AG04450 (cell line): ENCODE results near the gene WWC2. TPM values are rescaled to one million over a fixed set of nuclear protein-coding genes. Genes with fewer than 3 reads are reported as not detected.

Experiments
- CTCF ChIA-PET: fragments of 300-600, 350-600 bp; formaldehyde crosslinking; extraction: SDS; loops from one replicate; lab custom pipeline; 2022; ENCODE audit warnings: antibody characterized with exemption, inconsistent platforms; lab: Charles Lee
- POLR2A ChIA-PET: fragments of 350-600 bp; formaldehyde crosslinking; extraction: SDS; loops from one replicate; lab custom pipeline; 2021; ENCODE audit warnings: antibody characterized with exemption, inconsistent platforms; lab: Yijun Ruan, JAX
- DNase-seq: peaks from one replicate; pipeline ENCODE4 v3.0.0-alpha.2; 2011; ENCODE audit warnings: low read depth, low spot score
- H3K27ac ChIP-seq: one replicate; pipeline ENCODE4 v1.5.1; 2012; ENCODE audit warnings: low read depth, low read length, control low read depth
- H3K27me3 ChIP-seq: one replicate; pipeline ENCODE4 v1.6.0; 2012; ENCODE audit warnings: low read length; ENCODE audit not compliant: control insufficient read depth, insufficient read depth
- H3K4me3 ChIP-seq: 2 replicates; pipeline ENCODE4 v1.5.1; 2011; ENCODE audit warnings: mild to moderate bottlenecking, low read depth, low read length, control low read depth
- H3K9me3 ChIP-seq: 2 replicates; pipeline ENCODE4 v1.5.1; 2012; ENCODE audit warnings: low read length; ENCODE audit not compliant: control insufficient read depth, insufficient read depth
- polyA plus RNA-seq: library from polyadenylated mRNA; depleted of rRNA; stranded (reverse); fragments of >200 nt; gene quantifications from 2 replicates; pipeline ENCODE4 v1.2.3, GENCODE V29; 2011
- TF ChIP-seq, protein P1 (sequence below): IDR thresholded peaks from 2 replicates; pipeline ENCODE4 v1.5.1; 2011; ENCODE audit warnings: low read depth, low read length, control low read depth, inconsistent platforms

Gene WWC2
- polyA plus RNA-seq, 1 experiment = 43.6 TPM

DNA sequence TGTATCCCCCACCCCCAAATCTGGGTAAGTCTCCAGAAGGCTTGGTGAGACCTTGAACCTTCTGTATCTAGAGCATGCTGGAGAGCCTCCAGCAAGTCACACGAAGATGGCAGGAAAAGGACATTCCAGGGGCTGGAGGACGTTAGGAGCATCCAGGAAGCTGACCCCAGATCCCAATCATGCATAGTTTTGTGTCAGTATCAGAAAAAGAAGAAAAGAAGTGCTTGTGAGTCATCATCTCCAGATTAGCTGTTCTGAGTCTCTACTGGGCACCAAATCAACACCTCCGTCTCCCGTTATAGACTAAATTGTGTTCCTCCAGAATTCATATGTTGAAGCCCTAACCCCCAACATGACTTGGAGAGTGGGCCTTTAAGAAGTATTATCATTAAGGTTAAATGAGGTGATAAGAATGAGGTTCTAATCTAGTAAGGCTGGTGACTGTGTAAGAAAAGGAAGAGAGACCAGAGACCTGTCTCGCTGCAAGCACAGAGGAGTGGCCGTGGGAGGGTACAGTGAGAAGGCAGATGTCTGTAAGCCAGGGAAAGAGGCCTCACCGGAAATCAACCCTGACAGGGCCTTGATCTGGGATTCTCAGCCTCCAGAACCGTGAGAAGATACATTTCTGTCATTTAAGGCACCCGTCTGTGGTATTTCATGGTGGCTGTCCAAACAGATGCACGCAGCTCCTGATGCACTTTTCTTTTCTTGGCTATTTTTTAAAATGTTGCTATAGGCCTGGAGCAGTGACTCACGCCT lies 261.3 kb downstream of the WWC2 start:
- DNase-seq = no peak
- H3K9me3 ChIP-seq = 0 out of 2 replicates have a peak, but pooled peaks cover 3% of the 10 kb centered on the region
- ChIA-PET POLR2A (no interaction called here), CTCF (no interaction called here)
- no peaks in the 10 kb centered on the region for H3K27me3 ChIP-seq
- no peak overlapping the region for H3K4me3 ChIP-seq
- TF ChIP-seq, protein P1, sequence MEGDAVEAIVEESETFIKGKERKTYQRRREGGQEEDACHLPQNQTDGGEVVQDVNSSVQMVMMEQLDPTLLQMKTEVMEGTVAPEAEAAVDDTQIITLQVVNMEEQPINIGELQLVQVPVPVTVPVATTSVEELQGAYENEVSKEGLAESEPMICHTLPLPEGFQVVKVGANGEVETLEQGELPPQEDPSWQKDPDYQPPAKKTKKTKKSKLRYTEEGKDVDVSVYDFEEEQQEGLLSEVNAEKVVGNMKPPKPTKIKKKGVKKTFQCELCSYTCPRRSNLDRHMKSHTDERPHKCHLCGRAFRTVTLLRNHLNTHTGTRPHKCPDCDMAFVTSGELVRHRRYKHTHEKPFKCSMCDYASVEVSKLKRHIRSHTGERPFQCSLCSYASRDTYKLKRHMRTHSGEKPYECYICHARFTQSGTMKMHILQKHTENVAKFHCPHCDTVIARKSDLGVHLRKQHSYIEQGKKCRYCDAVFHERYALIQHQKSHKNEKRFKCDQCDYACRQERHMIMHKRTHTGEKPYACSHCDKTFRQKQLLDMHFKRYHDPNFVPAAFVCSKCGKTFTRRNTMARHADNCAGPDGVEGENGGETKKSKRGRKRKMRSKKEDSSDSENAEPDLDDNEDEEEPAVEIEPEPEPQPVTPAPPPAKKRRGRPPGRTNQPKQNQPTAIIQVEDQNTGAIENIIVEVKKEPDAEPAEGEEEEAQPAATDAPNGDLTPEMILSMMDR = no peak
- H3K27ac ChIP-seq = no peak overlapping the region

GRCh38 chr4:183362036-183362435 lies 263.0 kb downstream of the WWC2 start:
- POLR2A ChIA-PET = no interaction called here
- H3K27ac ChIP-seq = no peak overlapping the region
- no peak for DNase-seq
- H3K9me3 ChIP-seq = 0 out of 2 replicates have a peak, but pooled peaks cover 3% of the 10 kb centered on the region
- CTCF ChIA-PET = no interaction called here
- TF ChIP-seq, protein P1 = no peak
- no peaks in the 10 kb centered on the region for H3K27me3 ChIP-seq
- no peak overlapping the region for H3K4me3 ChIP-seq

- Histone ChIP-seq H3K27ac (no peak overlapping the region), H3K27me3 (no peaks in the 10 kb centered on the region), H3K4me3 (no peak overlapping the region), H3K9me3 (0 out of 2 replicates have a peak, but pooled peaks cover 3% of the 10 kb centered on the region)
- TF ChIP-seq, protein P1 = peak; percentile 50
- DNase-seq = no peak
- ChIA-PET POLR2A (no interaction called here), CTCF (interaction anchor here (0.6 to 1.0 kb wide), 3 partner anchors 16 to 36 kb away, joined by 3 to 4 read pairs (median 3); no protein-coding TSS in a partner anchor)
Observed at GRCh38 chr4:183362916-183363542, 264.0 kb downstream of the WWC2 start.

DNA sequence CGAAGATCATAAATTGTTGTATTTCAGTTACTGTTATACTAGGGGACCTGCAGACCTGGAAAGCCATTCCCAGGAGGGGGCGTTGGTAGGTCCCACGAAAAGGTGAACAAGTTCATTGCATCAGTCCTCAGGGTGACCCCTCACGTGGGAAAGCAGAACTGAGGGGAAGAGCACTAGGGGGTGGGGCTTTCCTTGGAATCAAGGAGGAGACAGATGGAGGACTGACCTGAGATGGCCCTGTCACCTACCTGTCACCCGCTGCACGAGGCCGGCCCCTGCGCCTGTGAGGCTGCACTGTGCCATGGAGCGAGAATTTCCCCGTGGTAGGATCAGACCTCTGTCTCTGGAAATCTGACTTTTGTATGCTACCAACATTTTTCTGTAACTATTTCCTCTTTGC lies 265.0 kb downstream of the WWC2 start:
- POLR2A ChIA-PET = no interaction called here
- Histone ChIP-seq H3K27ac (no peak overlapping the region), H3K4me3 (no peak overlapping the region), H3K9me3 (no peaks in the 10 kb centered on the region), H3K27me3 (no peaks in the 10 kb centered on the region)
- DNase-seq = no peak
- TF ChIP-seq, protein P1 = no peak
- CTCF ChIA-PET = interaction anchor here (0.6 kb wide), 1 partner anchor 114 kb away, joined by 4 read pairs; no protein-coding TSS in a partner anchor
